C1 segment of cervical spinal cord (tissue), 14 donors: ENCODE results near the gene ZRANB2.

Experiments used
- DNase-seq, 14 donors: peaks; one replicate each; lab custom pipeline; 2025; lab: John Stamatoyannopoulos, UW

ZRANB2 gene

GRCh38 chr1:71068325-71069240, 12.3 kb downstream of the ZRANB2 start:
- DNase-seq, result no peak

GRCh38 chr1:71054791-71055190, 26.0 kb downstream of the ZRANB2 start:
- no peak for DNase-seq

- DNase-seq, result no peak
Observed at GRCh38 chr1:71054281-71054731, 26.5 kb downstream of the ZRANB2 start.

- DNase-seq, result no peak
Observed at GRCh38 chr1:71053758-71054157, 27.1 kb downstream of the ZRANB2 start.

GRCh38 chr1:71053146-71053545, 27.7 kb downstream of the ZRANB2 start:
- DNase-seq, result no peak

GRCh38 chr1:71049951-71050598, 30.8 kb downstream of the ZRANB2 start:
- peak in 2 of 14 donors; percentile 4 to 15 for DNase-seq

- DNase-seq, result peak in 1 of 14 donors; percentile 3
Observed at GRCh38 chr1:71047635-71048607, 32.9 kb downstream of the ZRANB2 start, which contains the start of gene PTGER3. TSS of gene PTGER3 (minus strand) at chr1:71047816. CDS start at chr1:71047577, 239 bp downstream.

GRCh38 chr1:71046891-71047634, 33.8 kb downstream of the ZRANB2 start:
- DNase-seq, result no peak

- no peak for DNase-seq
Observed at GRCh38 chr1:71045463-71046028, 35.3 kb downstream of the ZRANB2 start.

- DNase-seq, result no peak
Observed at GRCh38 chr1:71044833-71045232, 36.0 kb downstream of the ZRANB2 start.

GRCh38 chr1:71043065-71043464, 37.8 kb downstream of the ZRANB2 start:
- DNase-seq, result no peak

GRCh38 chr1:71041806-71042205, 39.0 kb downstream of the ZRANB2 start:
- no peak for DNase-seq

- no peak for DNase-seq
Observed at GRCh38 chr1:71039661-71040262, 41.1 kb downstream of the ZRANB2 start.

GRCh38 chr1:71038942-71039341, 41.9 kb downstream of the ZRANB2 start:
- DNase-seq, result no peak

GRCh38 chr1:71037829-71038620, 42.8 kb downstream of the ZRANB2 start:
- no peak for DNase-seq

GRCh38 chr1:71037066-71037465, 43.8 kb downstream of the ZRANB2 start:
- no peak for DNase-seq

- DNase-seq, result no peak
Observed at GRCh38 chr1:71033136-71033535, 47.7 kb downstream of the ZRANB2 start.

GRCh38 chr1:71031426-71031825, 49.4 kb downstream of the ZRANB2 start:
- no peak for DNase-seq

GRCh38 chr1:71030026-71030425, 50.8 kb downstream of the ZRANB2 start:
- DNase-seq, result no peak
